ENCODE results near the gene MEI4. TPM values are rescaled to one million over a fixed set of nuclear protein-coding genes. Genes with fewer than 3 reads are reported as not detected.
"Not testable (repeated sequence)": the region's sequence is repeated elsewhere in the genome, so short reads cannot be mapped to it uniquely, and the experiment has no call there.

The MEI4 gene
- polyA plus RNA-seq, 4 donors, result 1.4 to 2.2 (median 1.8) TPM

GRCh38 chr6:77812304-77812703 lies 159.5 kb downstream of the MEI4 start:
- no peak for DNase-seq (ENCODE audit: low read depth in 4 of 4, low spot score in 2 of 4)

GRCh38 chr6:77813090-77813489 lies 160.3 kb downstream of the MEI4 start:
- DNase-seq (ENCODE audit: low read depth in 4 of 4, low spot score in 2 of 4), result no peak

GRCh38 chr6:77814119-77814518 lies 161.3 kb downstream of the MEI4 start:
- no peak for DNase-seq (ENCODE audit: low read depth in 4 of 4, low spot score in 2 of 4)

GRCh38 chr6:77815531-77815930 lies 162.7 kb downstream of the MEI4 start:
- DNase-seq (ENCODE audit: low read depth in 4 of 4, low spot score in 2 of 4), result no peak

GRCh38 chr6:77816766-77817270 lies 164.0 kb downstream of the MEI4 start:
- no peak for DNase-seq (ENCODE audit: low read depth in 4 of 4, low spot score in 2 of 4)

- no peak for DNase-seq (ENCODE audit: low read depth in 4 of 4, low spot score in 2 of 4)
Measured at GRCh38 chr6:77822265-77822664, 169.4 kb downstream of the MEI4 start.

GRCh38 chr6:77825204-77825603 lies 172.4 kb downstream of the MEI4 start:
- no peak for DNase-seq (ENCODE audit: low read depth in 4 of 4, low spot score in 2 of 4)

- DNase-seq (ENCODE audit: low read depth in 4 of 4, low spot score in 2 of 4), result no peak
Measured at GRCh38 chr6:77829736-77830135, 176.9 kb downstream of the MEI4 start.

GRCh38 chr6:77833749-77834148 lies 180.9 kb downstream of the MEI4 start:
- DNase-seq (ENCODE audit: low read depth in 4 of 4, low spot score in 2 of 4), result not testable (repeated sequence)

- no peak for DNase-seq (ENCODE audit: low read depth in 4 of 4, low spot score in 2 of 4)
Measured at GRCh38 chr6:77834591-77834996, 181.8 kb downstream of the MEI4 start.

- DNase-seq (ENCODE audit: low read depth in 4 of 4, low spot score in 2 of 4), result no peak
Measured at GRCh38 chr6:77837034-77837784, 184.4 kb downstream of the MEI4 start.

GRCh38 chr6:77839292-77839691 lies 186.5 kb downstream of the MEI4 start:
- DNase-seq (ENCODE audit: low read depth in 4 of 4, low spot score in 2 of 4), result no peak

GRCh38 chr6:77844822-77845221 lies 192.0 kb downstream of the MEI4 start:
- no peak for DNase-seq (ENCODE audit: low read depth in 4 of 4, low spot score in 2 of 4)

GRCh38 chr6:77853401-77853800 lies 200.6 kb downstream of the MEI4 start:
- DNase-seq (ENCODE audit: low read depth in 4 of 4, low spot score in 2 of 4), result no peak

GRCh38 chr6:77856391-77856790 lies 203.6 kb downstream of the MEI4 start:
- no peak for DNase-seq (ENCODE audit: low read depth in 4 of 4, low spot score in 2 of 4)

GRCh38 chr6:77857421-77857820 lies 204.6 kb downstream of the MEI4 start:
- no peak for DNase-seq (ENCODE audit: low read depth in 4 of 4, low spot score in 2 of 4)

GRCh38 chr6:77876300-77876699 lies 223.5 kb downstream of the MEI4 start:
- no peak for DNase-seq (ENCODE audit: low read depth in 4 of 4, low spot score in 2 of 4)

GRCh38 chr6:77879527-77879926 lies 226.7 kb downstream of the MEI4 start:
- DNase-seq (ENCODE audit: low read depth in 4 of 4, low spot score in 2 of 4), result no peak

GRCh38 chr6:77880501-77880900 lies 227.7 kb downstream of the MEI4 start:
- DNase-seq (ENCODE audit: low read depth in 4 of 4, low spot score in 2 of 4), result no peak

GRCh38 chr6:77883851-77884250 lies 231.0 kb downstream of the MEI4 start:
- no peak for DNase-seq (ENCODE audit: low read depth in 4 of 4, low spot score in 2 of 4)

GRCh38 chr6:77893391-77893790 lies 240.6 kb downstream of the MEI4 start:
- DNase-seq (ENCODE audit: low read depth in 4 of 4, low spot score in 2 of 4), result no peak

GRCh38 chr6:77906070-77906469 lies 253.2 kb downstream of the MEI4 start:
- DNase-seq (ENCODE audit: low read depth in 4 of 4, low spot score in 2 of 4), result no peak

GRCh38 chr6:77910826-77911225 lies 258.0 kb downstream of the MEI4 start:
- no peak for DNase-seq (ENCODE audit: low read depth in 4 of 4, low spot score in 2 of 4)
